K562 (cell line): ENCODE data around the gene MZB1. TPM values are rescaled to one million over a fixed set of nuclear protein-coding genes. Genes with fewer than 3 reads are reported as not detected.
A peak's percentile ranks its signal among the peaks of the same experiment; 100 is the strongest.

Experiments
- ATAC-seq: fragments of 200-7000 bp; cut with Tn5 transposase; 3 replicates; pipeline ENCODE4 v1.9.1; 2020; ENCODE audit warnings: moderate library complexity
- BruUV-seq: library from RNA; stranded (reverse); fragments of 400-500 nt; replicated peaks from 2 replicates; lab custom pipeline; 2021; lab: Mats Ljungman, UMichigan
- CTCF ChIA-PET: fragments of 300-600 bp; formaldehyde crosslinking; extraction: SDS; loops from one replicate; lab custom pipeline; 2021; ENCODE audit warnings: low intra/inter-chr PET ratio; lab: Yijun Ruan, JAX
- POLR2A ChIA-PET: fragments of 300-600, 350-650 bp; sonication (Branson Sonifier 250); formaldehyde crosslinking; extraction: SDS; loops from one replicate; lab custom pipeline; 2021; ENCODE audit warnings: antibody characterized with exemption, inconsistent platforms; lab: Yijun Ruan, JAX
- DNase-seq, 4 experiments: peaks; one replicate each; pipeline versions ENCODE4 v3.0.0 to v3.0.0-alpha.2; 2011 to 2018; ENCODE audit warnings: low spot score in 3 of 4, mixed read lengths in 3 of 4; ENCODE audit errors: extremely low read depth in 1 of 4
- FAIRE-seq: peaks from 2 replicates; lab custom pipeline; 2011; peaks lifted over from hg19 to GRCh38; lab: Jason Lieb, UNC
- H2AFZ ChIP-seq: 2 replicates; pipeline ENCODE4 v1.6.0; 2011; ENCODE audit warnings: low read depth, low read length, control low read depth, inconsistent platforms
- H3K27ac ChIP-seq: fragments of 200-600 bp; 3 replicates; pipeline ENCODE4 v1.8.0; 2011; ENCODE audit warnings: low read depth, mild to moderate bottlenecking, control low read depth, inconsistent platforms, low read length, moderate library complexity, mixed read lengths; ENCODE audit errors: extremely low read depth
- H3K27me3 ChIP-seq, 2 experiments: fragments of 300-600 bp in 1 of 2; 2 replicates in 1 of 2; 3 replicates in 1 of 2; pipeline versions ENCODE4 v1.6.0 to v1.8.0; 2011; ENCODE audit warnings: inconsistent platforms in 2 of 2, low read length in 2 of 2, mild to moderate bottlenecking in 1 of 2, mixed read lengths in 1 of 2, moderate library complexity in 1 of 2; ENCODE audit not compliant: control insufficient read depth in 2 of 2, insufficient read depth in 2 of 2
- H3K36me3 ChIP-seq: fragments of 300-600 bp; 3 replicates; pipeline ENCODE4 v1.8.0; 2011; ENCODE audit warnings: mild to moderate bottlenecking, low read length, inconsistent platforms; ENCODE audit not compliant: control insufficient read depth, insufficient read depth
- H3K4me1 ChIP-seq, 2 experiments: fragments of 200-600 bp in 1 of 2; replicated peaks in 1 of 2; 2 replicates in 1 of 2; 3 replicates in 1 of 2; pipeline versions ENCODE4 v1.5.1 to v1.8.0; 2011; ENCODE audit warnings: inconsistent platforms in 2 of 2, low read length in 2 of 2, mild to moderate bottlenecking in 1 of 2, mixed read lengths in 1 of 2, moderate library complexity in 1 of 2; ENCODE audit not compliant: control insufficient read depth in 2 of 2, insufficient read depth in 2 of 2
- H3K4me2 ChIP-seq: 2 replicates; pipeline ENCODE4 v1.6.1; 2011; ENCODE audit warnings: low read length, control low read depth, inconsistent platforms, mixed read lengths; ENCODE audit not compliant: insufficient read depth
- H3K4me3 ChIP-seq: fragments of 200-600 bp; sonication (generic), shearing (Covaris generic); 2 replicates; pipeline ENCODE4 v1.5.1; 2016; ENCODE audit warnings: control low read depth, inconsistent platforms
- H3K79me2 ChIP-seq: fragments of 200-600 bp; 3 replicates; pipeline ENCODE4 v1.8.0; 2011; ENCODE audit warnings: low read length, inconsistent platforms; ENCODE audit not compliant: control insufficient read depth, insufficient read depth
- H3K9ac ChIP-seq, 2 experiments: 2 replicates each; pipeline versions ENCODE4 v1.6.0 to v1.6.1; 2011; ENCODE audit warnings: low read depth in 2 of 2, low read length in 2 of 2, control low read depth in 1 of 2, inconsistent platforms in 1 of 2, mild to moderate bottlenecking in 1 of 2, mixed read lengths in 1 of 2; ENCODE audit not compliant: insufficient read depth in 1 of 2
- H3K9me1 ChIP-seq: one replicate; pipeline ENCODE4 v1.6.0; 2011; ENCODE audit warnings: inconsistent platforms, mild to moderate bottlenecking, low read length, moderate library complexity; ENCODE audit not compliant: control insufficient read depth, insufficient read depth
- H3K9me3 ChIP-seq: replicated peaks from 2 replicates; pipeline ENCODE4 v1.5.1; 2011; ENCODE audit warnings: low read depth, low read length, inconsistent platforms; ENCODE audit not compliant: control insufficient read depth, insufficient read depth
- H4K20me1 ChIP-seq: replicated peaks from 2 replicates; pipeline ENCODE4 v1.6.1; 2011; ENCODE audit warnings: low read length, inconsistent platforms, mixed read lengths; ENCODE audit not compliant: control insufficient read depth, insufficient read depth
- AFF1 ChIP-seq, 2 experiments: fragments of 450-650 bp; IDR thresholded peaks; 2 replicates each; pipeline ENCODE4 v1.6.1; 2018; ENCODE audit warnings: mild to moderate bottlenecking in 2 of 2, low read depth in 1 of 2; ENCODE audit not compliant: partially characterized antibody in 2 of 2
- ATF6 ChIP-seq: sonication (generic); formaldehyde crosslinking; IDR thresholded peaks from 2 replicates; pipeline ENCODE4 v1.4.0; 2020; ENCODE audit warnings: mild to moderate bottlenecking, missing genetic modification reagents
- BACH1 ChIP-seq: fragments of 200-800 bp; sonication (Bioruptor generic); IDR thresholded peaks from 2 replicates; pipeline ENCODE4 v1.6.1; 2016; ENCODE audit warnings: missing genetic modification characterization, missing compliant biosample characterization
- ELK1 ChIP-seq: sonication (generic); formaldehyde crosslinking; IDR thresholded peaks from 2 replicates; pipeline ENCODE4 v1.8.1; 2022; ENCODE audit warnings: missing genetic modification reagents
- HMG20B ChIP-seq: fragments of 250-450 bp; sonication (Bioruptor Pico); IDR thresholded peaks from 2 replicates; pipeline ENCODE4 v1.5.0; 2021; ENCODE audit warnings: mild to moderate bottlenecking
- HNRNPLL ChIP-seq: fragments of 200-400 bp; formaldehyde crosslinking; IDR thresholded peaks from 2 replicates; pipeline ENCODE4 v1.6.1; 2017; ENCODE audit warnings: low read length, low read depth, mild to moderate bottlenecking; ENCODE audit not compliant: poor library complexity, severe bottlenecking
- RAD21 ChIP-seq, 2 experiments: fragments of 250-450 bp in 1 of 2; fragments of 450-650 bp in 1 of 2; sonication (Bioruptor Pico) in 1 of 2; formaldehyde crosslinking in 1 of 2; IDR thresholded peaks in 1 of 2; conservative IDR thresholded peaks in 1 of 2; 2 replicates each; pipeline versions ENCODE4 v1.4.0 to v1.8.0; 2020 to 2022; ENCODE audit warnings: mild to moderate bottlenecking in 2 of 2, moderate library complexity in 1 of 2
- SAP30 ChIP-seq: fragments of 200-600 bp; sonication (generic); IDR thresholded peaks from 2 replicates; pipeline ENCODE4 v1.6.1; 2012; ENCODE audit warnings: borderline replicate concordance, low read depth, mild to moderate bottlenecking, moderate library complexity, low read length, control low read depth, inconsistent platforms; ENCODE audit not compliant: insufficient read depth, poor library complexity, severe bottlenecking
- ZFPM2 ChIP-seq: fragments of 250-450 bp; sonication (Bioruptor Pico); IDR thresholded peaks from 2 replicates; pipeline ENCODE4 v1.5.1; 2022; ENCODE audit warnings: mild to moderate bottlenecking
- ZNF282 ChIP-seq: sonication (generic); formaldehyde crosslinking; IDR thresholded peaks from 2 replicates; pipeline ENCODE4 v1.8.1; 2023; ENCODE audit warnings: missing genetic modification reagents
- ZNF644 ChIP-seq: fragments of 200-800 bp; sonication (Bioruptor generic); IDR thresholded peaks from 2 replicates; pipeline ENCODE4 v1.6.1; 2016; ENCODE audit warnings: low read depth, missing genetic modification characterization, missing compliant biosample characterization
- WGBS: fragments of 100-300 bp; shearing (Covaris generic); methylation state at CpG from one replicate; pipeline ENCODE4 v1.1.6; 2016; ENCODE audit warnings: low coverage, mixed read lengths; ENCODE audit not compliant: insufficient coverage; ENCODE audit errors: missing lambda C conversion rate; 5-methylcytosine and 5-hydroxymethylcytosine counted together
- in situ Hi-C: fragments of 300-500 bp; cut with MboI; formaldehyde crosslinking; loops from 4 replicates; pipeline ENCODE4 v1.15.0; 2018; ENCODE audit warnings: inconsistent platforms, mixed read lengths
- intact Hi-C: fragments of 100-400 bp; cut with micrococcal nuclease; formaldehyde crosslinking; loops from 2 replicates; pipeline ENCODE4 v1.14.2; 2022
- polyA plus RNA-seq, 8 experiments: library from polyadenylated mRNA; depleted of rRNA in 4 of 8; stranded (reverse) in 5 of 8; unstranded in 3 of 8; fragments of >200 nt; fragmentation: Nextera tagmentation in 2 of 8; fragmentation: Illumina TruSeq in 1 of 8; extraction: Ambion mirVana in 2 of 8; extraction: Trizol in 1 of 8; gene quantifications; 2 replicates each; pipeline versions ENCODE4 v1.2.1 to v1.2.3, GENCODE V29; 2011 to 2014; ENCODE audit warnings: inconsistent platforms in 1 of 8, missing spikeins in 1 of 8
- total RNA-seq, 7 experiments: library from RNA; depleted of rRNA in 6 of 7; stranded (reverse); fragments of >200 nt in 6 of 7; fragmentation: Illumina TruSeq in 2 of 7; extraction: Trizol in 2 of 7; gene quantifications; 2 replicates each; pipeline versions ENCODE4 v1.2.1 to v1.2.3, GENCODE V29; 2011 to 2021; ENCODE audit warnings: low replicate concordance in 1 of 7

Gene MZB1
- total and polyA plus RNA-seq, 9 of the 15 experiments (the other 6 are each of a cell fraction or from before 2014, with no cell fraction given) = 0.13 to 0.31 TPM; not detected in 7

- Histone ChIP-seq H3K9ac (no peak overlapping the region), H3K9me3 (no peaks in the 10 kb centered on the region), H3K27ac (no peak overlapping the region), H3K4me3 (no peak overlapping the region), H3K36me3 (no peaks in the 10 kb centered on the region), H3K9me1 (no peaks in the 10 kb centered on the region), H3K4me2 (no peak overlapping the region), H4K20me1 (no peaks in the 10 kb centered on the region), H3K27me3 (no peaks in the 10 kb centered on the region), H3K79me2 (no peaks in the 10 kb centered on the region), H2AFZ (no peak overlapping the region), H3K4me1 (peaks cover 7 to 13% of the 10 kb centered on the region in 2 experiments)
- FAIRE-seq (no peak), ATAC-seq (peak; percentile 43; the same call in 1 of the 3 replicates), DNase-seq (no peak)
- 52% methylated on average over 8 of the region's 9 CpGs for WGBS
- ChIA-PET CTCF (no interaction called here), POLR2A (interaction anchor here (0.5 to 1.8 kb wide), 9 partner anchors 15 to 634 kb away, joined by 3 to 9 read pairs (median 3); partner anchors contain the start of gene SPATA24)
- BruUV-seq = no TSS peak
- in situ Hi-C loops = loop anchor here (5.0 to 10.0 kb wide), 2 partner anchors 98 to 345 kb away; no protein-coding TSS in a partner anchor
- intact Hi-C loops = loop anchor here (5.0 to 10.0 kb wide), 3 partner anchors 132 to 345 kb away; no protein-coding TSS in a partner anchor
- TF ChIP-seq ATF6 (CRISPR knock-in tag) = no peak
- TF ChIP-seq SAP30 = no peak
- no peak for TF ChIP-seq BACH1 (tag)
- TF ChIP-seq ZFPM2 (CRISPR knock-in tag) = no peak
- peak; percentile 18 to 64; a peak in 3 of 4 replicates for TF ChIP-seq RAD21 (CRISPR knock-in tag; conservative IDR thresholded peaks at IDR 0.05 in 1 of 2, IDR thresholded peaks at IDR 0.05 in 1 of 2)
- no peak for TF ChIP-seq ELK1 (CRISPR knock-in tag)
- TF ChIP-seq AFF1 (IDR thresholded peaks at IDR 0.05; ENCODE audit: low read depth in 1 of 2, partially characterized antibody in 2 of 2) = no peak
- TF ChIP-seq ZNF282 (CRISPR knock-in tag) = no peak
- TF ChIP-seq HMG20B = no peak
- TF ChIP-seq ZNF644 (tag) = no peak
- TF ChIP-seq HNRNPLL = no peak
These were observed 29.8 kb upstream of the MZB1 start for GRCh38 chr5:139419226-139420192.
